A549 treated with AZD9567 at 1 μM for 4 hours (cell line): ENCODE results near the gene ST8SIA6. TPM values are rescaled to one million over a fixed set of nuclear protein-coding genes. Genes with fewer than 3 reads are reported as not detected.

Experiments
- total RNA-seq: library from RNA; stranded (reverse); fragments of 200-300 nt; extraction: Qiagen RNA extraction; gene quantifications from 5 replicates; pipeline ENCODE4 v1.2.3, GENCODE V29; 2022; ENCODE audit not compliant: insufficient read depth

Gene ST8SIA6, protein sequence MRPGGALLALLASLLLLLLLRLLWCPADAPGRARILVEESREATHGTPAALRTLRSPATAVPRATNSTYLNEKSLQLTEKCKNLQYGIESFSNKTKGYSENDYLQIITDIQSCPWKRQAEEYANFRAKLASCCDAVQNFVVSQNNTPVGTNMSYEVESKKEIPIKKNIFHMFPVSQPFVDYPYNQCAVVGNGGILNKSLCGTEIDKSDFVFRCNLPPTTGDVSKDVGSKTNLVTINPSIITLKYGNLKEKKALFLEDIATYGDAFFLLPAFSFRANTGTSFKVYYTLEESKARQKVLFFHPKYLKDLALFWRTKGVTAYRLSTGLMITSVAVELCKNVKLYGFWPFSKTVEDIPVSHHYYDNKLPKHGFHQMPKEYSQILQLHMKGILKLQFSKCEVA
- total RNA-seq = 0.06 to 0.16 TPM (median 0.06 TPM) in 4 of 5 replicates, not detected in the other

DNA sequence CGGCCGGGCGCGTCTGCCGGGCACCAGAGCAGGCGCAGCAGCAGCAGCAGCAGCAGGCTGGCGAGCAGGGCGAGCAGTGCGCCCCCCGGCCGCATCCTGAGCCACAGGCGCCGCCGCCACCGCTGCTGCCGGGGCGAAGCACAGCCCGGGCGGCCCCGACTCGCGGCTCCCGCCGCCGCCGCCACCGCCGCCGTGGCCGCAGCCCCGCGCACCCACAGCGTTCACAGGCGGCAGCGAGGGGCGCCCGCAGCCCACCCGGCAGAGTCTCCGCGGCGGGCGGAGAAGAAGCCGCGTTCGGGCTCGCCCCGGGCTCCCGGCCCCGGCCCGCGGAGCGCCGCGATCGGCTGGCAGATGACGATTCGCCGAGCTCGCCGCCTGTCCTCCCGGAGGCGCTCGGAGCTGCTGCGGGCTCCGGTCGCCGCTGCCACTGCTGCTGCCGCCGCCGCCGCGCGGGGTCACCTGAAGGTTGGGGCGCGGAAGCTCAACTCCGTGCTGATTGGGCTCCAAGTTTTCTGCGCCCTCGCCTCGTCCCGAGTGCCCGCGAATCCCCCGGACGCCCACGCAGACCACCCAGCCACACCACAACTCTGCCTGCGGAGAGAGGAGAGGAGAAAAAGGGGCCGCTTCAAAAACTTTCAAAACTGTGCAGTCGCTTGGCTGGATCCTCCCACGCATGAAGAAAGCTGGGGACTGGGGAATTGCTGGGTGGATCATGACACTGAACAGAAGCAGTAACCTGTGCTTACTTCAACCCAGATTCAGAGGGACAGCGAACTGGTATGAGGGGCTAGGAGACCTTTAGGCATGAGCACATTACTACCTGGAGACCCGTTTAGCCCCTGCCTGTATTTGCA is at the start of gene ST8SIA6:
TSS of gene ST8SIA6 (minus strand) at position 435 of the 854 bp plus-strand sequence. CDS start at position 95, 340 bp downstream.

Other genes starting within 250 kb of the ST8SIA6 start
- 1,567 to 1,797 TPM (median 1,704 TPM) in 5 replicates for gene VIM, start 226.4 kb downstream of the ST8SIA6 start, total RNA-seq
- 33.2 to 64.6 TPM (median 60.2 TPM) in 5 replicates for gene HACD1, start 162.8 kb upstream of the ST8SIA6 start, total RNA-seq
- gene STAM, start 189.6 kb upstream of the ST8SIA6 start, total RNA-seq = 22.1 to 33.8 TPM (median 24.3 TPM) in 5 replicates